KOPT-K1 (cell line): ENCODE measurements around the gene SMIM43.

Source experiments
- H3K27ac ChIP-seq: fragments of 200-600 bp; sonication (generic); 2 replicates; pipeline ENCODE4 v1.5.1; 2016; ENCODE audit warnings: antibody characterized with exemption, mild to moderate bottlenecking, low read depth, low read length; ENCODE audit not compliant: poor library complexity, severe bottlenecking
- H3K36me3 ChIP-seq: fragments of 200-600 bp; sonication (generic); 2 replicates; pipeline ENCODE4 v1.5.1; 2017; ENCODE audit warnings: antibody characterized with exemption, mild to moderate bottlenecking, low read length, moderate library complexity; ENCODE audit not compliant: insufficient read depth
- H3K9me3 ChIP-seq: fragments of 200-600 bp; sonication (generic); 2 replicates; pipeline ENCODE4 v1.5.1; 2017; ENCODE audit warnings: antibody characterized with exemption, low read length, mild to moderate bottlenecking; ENCODE audit not compliant: insufficient read depth, poor library complexity, severe bottlenecking

SMIM43 gene

GRCh38 chr4:121764702-121765367, at the start of gene SMIM43:
Gene SMIM43 (minus strand): TSS chr4:121765164. CDS start chr4:121765105, 59 bp downstream.
- no peak within 1 kb of the TSS for H3K27ac ChIP-seq
- H3K9me3 ChIP-seq: no peaks in the 10 kb centered on the region
- no peaks in the 10 kb centered on the region for H3K36me3 ChIP-seq

GRCh38 chr4:121814756-121815155, 49.8 kb upstream of the SMIM43 start:
- H3K9me3 ChIP-seq: no peaks in the 10 kb centered on the region
- peaks cover 99% of the 10 kb centered on the region for H3K36me3 ChIP-seq
- no peak overlapping the region for H3K27ac ChIP-seq

DNA sequence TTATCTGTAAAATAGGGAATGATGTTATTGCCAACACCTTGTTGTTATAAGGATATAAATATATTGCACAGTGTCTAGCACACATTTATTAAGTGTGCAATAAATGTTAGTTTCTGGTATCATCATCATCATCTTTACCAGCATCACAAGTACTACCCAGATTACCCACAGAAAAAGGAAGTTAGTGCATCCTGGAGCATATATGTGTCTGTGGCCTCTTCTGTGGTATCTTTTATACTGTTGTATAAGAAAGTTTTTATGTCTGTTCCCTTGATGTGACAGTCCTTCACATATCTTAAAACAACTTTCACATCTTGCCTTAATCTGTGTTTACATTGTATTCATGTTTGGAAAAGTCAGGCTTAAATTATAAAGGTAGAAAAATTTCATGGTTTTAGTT, 46.2 kb upstream of the SMIM43 start:
- H3K36me3 ChIP-seq: peaks cover 98% of the 10 kb centered on the region

DNA sequence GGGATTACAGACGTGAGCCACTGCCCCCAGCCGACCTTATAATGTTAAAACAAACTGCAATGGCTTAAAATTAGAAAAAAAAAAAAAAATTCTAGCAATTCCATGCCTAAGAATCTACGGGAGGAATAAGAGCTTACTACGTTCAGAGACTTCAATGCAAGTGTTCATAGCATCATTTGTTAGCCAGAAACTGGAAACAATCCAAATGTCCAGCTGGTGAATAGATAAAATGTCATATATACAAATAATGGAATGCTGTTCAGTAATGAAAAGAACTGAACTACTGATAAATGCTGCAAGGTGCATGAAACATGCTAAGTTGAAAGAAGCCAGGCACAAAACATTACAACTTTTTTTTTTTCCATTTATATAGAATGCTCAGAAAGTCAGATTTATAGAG, 41.4 kb upstream of the SMIM43 start:
- Histone ChIP-seq H3K36me3 (peaks cover 89% of the 10 kb centered on the region), H3K9me3 (no peaks in the 10 kb centered on the region), H3K27ac (no peak overlapping the region)

More for the DNA sequence above, 46.2 kb upstream of the SMIM43 start:
- Histone ChIP-seq H3K27ac (no peak overlapping the region), H3K9me3 (no peaks in the 10 kb centered on the region)

GRCh38 chr4:121801715-121802075, 36.7 kb upstream of the SMIM43 start:
- peaks cover 43% of the 10 kb centered on the region for H3K36me3 ChIP-seq
- H3K9me3 ChIP-seq: no peaks in the 10 kb centered on the region

GRCh38 chr4:121800961-121801714, 36.2 kb upstream of the SMIM43 start, which contains the start of gene EXOSC9:
Gene EXOSC9 (plus strand): TSS chr4:121801323. CDS start chr4:121801425, 102 bp downstream.
- Histone ChIP-seq H3K36me3 (peaks cover 38% of the 10 kb centered on the region), H3K27ac (peak within 1 kb of the TSS; percentile 85), H3K9me3 (no peaks in the 10 kb centered on the region)

More at GRCh38 chr4:121801715-121802075, 36.7 kb upstream of the SMIM43 start:
- H3K27ac ChIP-seq: peak overlapping the region; percentile 85

GRCh38 chr4:121800638-121800960, 35.6 kb upstream of the SMIM43 start:
- H3K36me3 ChIP-seq: peaks cover 32% of the 10 kb centered on the region
- H3K9me3 ChIP-seq: no peaks in the 10 kb centered on the region
- peak overlapping the region; percentile 85 for H3K27ac ChIP-seq

GRCh38 chr4:121799867-121800501, 35.0 kb upstream of the SMIM43 start:
- peak overlapping the region; percentile 85 for H3K27ac ChIP-seq
- no peaks in the 10 kb centered on the region for H3K9me3 ChIP-seq
- H3K36me3 ChIP-seq: peaks cover 26% of the 10 kb centered on the region

- peak overlapping the region; percentile 85 for H3K27ac ChIP-seq
Measured at GRCh38 chr4:121799208-121799823, 34.4 kb upstream of the SMIM43 start.

DNA sequence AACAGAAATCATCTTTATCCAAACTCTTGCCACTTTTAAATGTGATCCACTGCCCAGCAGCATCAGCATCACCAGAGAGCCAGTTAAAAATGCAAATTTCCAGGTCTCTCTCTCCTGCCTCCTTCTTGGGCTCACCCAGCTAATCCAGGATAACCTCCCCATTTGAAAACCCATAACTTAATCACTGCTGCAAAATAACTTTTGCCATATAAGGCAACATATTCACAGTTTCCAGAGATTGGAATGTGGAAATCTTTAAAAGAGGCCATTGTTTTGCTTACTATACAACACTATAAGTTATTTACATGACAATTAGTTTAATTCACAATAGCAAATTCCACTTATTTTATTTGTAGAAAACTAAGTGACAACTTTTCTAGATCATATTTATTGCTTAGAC, 31.3 kb upstream of the SMIM43 start:
- H3K36me3 ChIP-seq: no peaks in the 10 kb centered on the region
- H3K27ac ChIP-seq: peak overlapping the region; percentile 62
- H3K9me3 ChIP-seq: no peaks in the 10 kb centered on the region

More at GRCh38 chr4:121799208-121799823, 34.4 kb upstream of the SMIM43 start:
- H3K9me3 ChIP-seq: no peaks in the 10 kb centered on the region
- peaks cover 19% of the 10 kb centered on the region for H3K36me3 ChIP-seq

- Histone ChIP-seq H3K36me3 (no peaks in the 10 kb centered on the region), H3K27ac (no peak overlapping the region), H3K9me3 (no peaks in the 10 kb centered on the region)
Measured at GRCh38 chr4:121794505-121795188, 29.7 kb upstream of the SMIM43 start.

DNA sequence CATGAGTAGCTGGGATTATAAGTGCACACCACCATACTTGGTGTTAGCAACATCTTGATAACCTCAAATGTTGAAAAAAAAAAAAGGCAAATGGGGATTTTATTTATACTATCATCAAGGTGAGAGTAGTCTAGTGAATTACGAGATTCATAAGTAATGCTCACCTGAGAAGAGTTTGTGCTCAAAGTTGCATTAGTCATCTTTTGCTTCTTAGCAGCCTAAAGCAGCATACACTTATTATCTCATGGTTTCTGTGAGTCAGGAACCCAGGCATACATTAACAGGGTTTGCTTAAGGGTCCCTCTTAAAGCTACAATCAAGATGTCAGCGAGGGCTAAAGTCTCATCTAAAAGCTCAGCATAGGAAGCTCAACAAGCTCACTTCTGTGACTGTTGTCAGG, 28.0 kb upstream of the SMIM43 start:
- Histone ChIP-seq H3K27ac (no peak overlapping the region), H3K9me3 (no peaks in the 10 kb centered on the region), H3K36me3 (no peaks in the 10 kb centered on the region)

- Histone ChIP-seq H3K9me3 (no peaks in the 10 kb centered on the region), H3K27ac (no peak overlapping the region), H3K36me3 (no peaks in the 10 kb centered on the region)
Measured at GRCh38 chr4:121791481-121791880, 26.5 kb upstream of the SMIM43 start.

DNA sequence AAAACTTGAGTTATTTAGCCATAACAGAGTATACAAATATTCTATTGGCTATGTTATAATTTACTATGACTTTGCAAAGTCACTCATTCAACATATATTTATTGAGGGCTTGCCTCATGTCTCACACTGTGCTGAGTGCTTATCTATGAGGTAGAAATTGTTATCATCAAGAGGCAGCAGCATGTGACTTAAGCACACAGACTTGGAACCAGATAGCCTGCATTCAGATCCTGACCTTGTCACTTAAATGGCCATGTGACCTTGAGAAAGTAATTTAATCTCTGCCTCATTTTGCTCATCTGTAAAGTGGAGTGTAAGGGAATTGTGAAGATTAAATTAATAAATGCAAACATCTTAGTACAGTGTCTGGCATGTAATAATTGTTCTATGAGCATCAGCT, 26.0 kb upstream of the SMIM43 start:
- Histone ChIP-seq H3K9me3 (no peaks in the 10 kb centered on the region), H3K27ac (no peak overlapping the region), H3K36me3 (no peaks in the 10 kb centered on the region)
